HG02885 (cell line): ENCODE data around the gene CMIP.
A peak's percentile ranks its signal among the peaks of the same experiment; 100 is the strongest.

Experiments used
- ATAC-seq: cut with Tn5 transposase; IDR thresholded peaks from one replicate; pipeline ENCODE4 v1.9.1; 2021; ENCODE audit warnings: mild to moderate bottlenecking; ENCODE audit not compliant: unreplicated experiment, poor library complexity

CMIP gene

DNA sequence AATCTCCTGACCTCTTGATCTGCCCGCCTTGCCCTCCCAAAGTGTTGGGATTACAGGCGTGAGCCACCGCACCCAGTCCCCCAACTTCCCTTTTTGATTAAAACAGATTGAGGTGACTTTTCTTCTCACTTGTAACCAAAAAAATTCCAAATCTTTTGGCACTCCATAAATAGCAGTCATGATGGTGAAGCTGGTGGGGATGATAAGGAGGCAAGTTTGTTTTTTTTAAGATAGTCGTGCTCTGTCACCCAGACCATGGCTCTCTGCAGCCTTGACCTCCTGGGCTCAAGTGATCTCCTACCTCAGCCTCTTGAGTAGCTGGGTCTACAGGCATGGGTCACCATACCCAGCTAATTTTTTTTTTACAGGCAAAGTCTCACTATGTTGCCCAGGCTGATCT, 299.8 kb downstream of the CMIP start:
- ATAC-seq, result no peak

DNA sequence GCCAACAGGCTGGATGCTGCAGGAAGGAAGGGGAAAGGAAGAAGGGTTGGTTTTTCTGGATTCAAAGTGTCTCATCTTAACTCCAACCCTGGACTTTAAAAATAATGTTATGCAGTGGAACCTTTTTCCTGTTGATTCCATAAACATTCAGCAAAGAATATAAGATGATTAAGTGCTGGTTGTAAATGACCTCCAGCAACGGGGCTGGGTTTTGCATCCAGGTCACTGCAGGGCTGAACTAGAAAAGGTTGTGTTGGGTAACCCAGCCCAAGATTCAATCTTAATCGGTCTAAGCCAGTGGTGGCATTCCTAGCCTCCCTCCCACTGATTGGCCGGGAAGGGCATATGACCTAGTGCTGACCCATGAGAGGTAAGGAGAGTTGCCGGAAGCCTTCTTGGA, 300.3 kb downstream of the CMIP start:
- no peak for ATAC-seq

DNA sequence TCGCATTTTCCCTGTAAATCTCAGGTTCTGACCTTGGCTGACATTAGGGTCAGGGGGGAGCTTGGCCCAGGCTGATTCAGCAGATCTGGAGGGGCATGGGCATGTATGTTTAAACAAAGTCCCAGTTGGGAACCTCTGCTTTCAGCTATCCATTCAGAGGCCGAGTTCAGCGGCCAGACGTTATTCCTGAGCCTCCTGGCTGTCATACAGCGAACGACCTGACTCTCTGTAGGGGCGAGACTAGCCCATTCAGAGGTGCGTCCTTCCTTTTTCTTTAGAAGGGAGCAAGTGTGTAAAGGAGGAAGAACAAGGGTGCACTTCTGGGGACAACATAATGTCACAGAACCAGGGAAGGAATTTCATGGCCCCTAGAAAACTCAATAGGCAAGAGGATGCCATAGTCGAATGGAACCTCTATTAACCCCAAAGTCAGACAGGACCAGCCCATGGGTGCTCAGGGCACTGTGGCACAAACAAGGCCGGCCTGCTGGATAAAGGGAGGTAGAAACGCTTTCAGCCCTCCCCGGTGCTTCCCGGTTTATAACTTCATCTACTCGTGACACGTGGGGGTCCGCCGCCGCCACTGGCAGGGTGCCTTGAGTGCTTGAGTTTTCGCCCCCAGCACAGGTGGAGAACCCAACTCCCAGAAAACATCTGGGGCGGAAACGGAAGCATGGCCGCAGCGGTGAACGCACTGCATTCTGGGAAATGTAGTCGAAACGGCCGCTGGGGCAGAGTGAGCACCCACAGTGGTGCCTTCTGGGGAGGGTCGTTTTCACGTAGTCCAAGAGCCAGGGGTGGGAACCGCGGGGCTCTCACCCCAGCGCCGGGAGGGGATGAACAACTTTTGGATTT, 301.3 kb downstream of the CMIP start:
- ATAC-seq, result peak; percentile 86

DNA sequence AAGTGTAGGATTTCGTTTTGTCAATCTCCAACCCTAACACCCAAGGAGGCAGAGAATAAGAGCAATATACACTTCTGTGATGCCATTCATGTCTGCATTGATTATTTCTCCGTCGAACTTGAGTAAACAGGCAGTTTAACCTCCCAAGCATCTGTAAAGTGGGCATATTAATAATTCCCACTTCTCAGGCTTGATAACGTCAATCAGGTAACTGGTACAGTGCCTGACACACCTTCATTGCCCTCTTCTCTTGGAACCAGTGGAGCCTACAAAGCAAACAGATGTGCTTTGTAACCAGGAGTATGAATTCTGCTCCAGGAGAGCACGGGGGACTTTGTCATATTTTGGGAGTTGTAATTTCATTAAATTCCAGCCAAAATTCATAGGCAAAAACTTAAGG, 302.0 kb downstream of the CMIP start:
- ATAC-seq, result no peak

DNA sequence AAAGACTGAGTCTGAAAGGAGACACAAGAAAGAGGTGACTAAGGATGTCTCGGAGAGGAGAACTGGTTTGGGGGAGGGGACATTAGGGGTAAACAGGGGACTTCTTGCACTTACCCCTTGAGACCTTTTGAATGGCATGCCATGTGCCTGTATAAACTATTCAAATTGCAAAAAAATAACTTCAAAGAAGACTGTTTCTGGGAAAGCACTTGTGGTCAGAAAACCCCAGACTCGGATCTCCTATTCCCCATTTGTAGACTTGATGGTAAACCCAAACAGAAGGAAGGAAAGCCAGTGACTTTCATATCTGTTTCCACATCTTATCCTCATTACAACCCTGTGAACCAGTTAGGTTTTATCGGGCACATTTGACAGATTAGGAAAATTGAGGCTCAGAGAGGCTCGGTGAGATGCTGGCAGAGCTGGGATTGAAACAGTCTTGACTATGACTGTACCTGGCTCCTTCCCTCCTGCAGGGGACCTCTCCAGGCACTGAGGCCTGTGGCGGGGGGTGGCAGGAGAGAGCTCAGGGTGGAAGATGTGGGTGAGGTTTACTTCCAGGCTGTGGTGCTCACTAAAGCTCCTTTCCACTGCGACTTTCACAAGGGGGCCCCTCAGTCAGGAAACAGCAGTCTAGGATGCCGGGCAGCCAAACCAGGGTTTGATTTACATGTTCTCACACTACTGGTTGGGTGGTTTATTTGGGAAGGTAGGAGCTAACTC, 304.0 kb downstream of the CMIP start:
- ATAC-seq, result no peak

DNA sequence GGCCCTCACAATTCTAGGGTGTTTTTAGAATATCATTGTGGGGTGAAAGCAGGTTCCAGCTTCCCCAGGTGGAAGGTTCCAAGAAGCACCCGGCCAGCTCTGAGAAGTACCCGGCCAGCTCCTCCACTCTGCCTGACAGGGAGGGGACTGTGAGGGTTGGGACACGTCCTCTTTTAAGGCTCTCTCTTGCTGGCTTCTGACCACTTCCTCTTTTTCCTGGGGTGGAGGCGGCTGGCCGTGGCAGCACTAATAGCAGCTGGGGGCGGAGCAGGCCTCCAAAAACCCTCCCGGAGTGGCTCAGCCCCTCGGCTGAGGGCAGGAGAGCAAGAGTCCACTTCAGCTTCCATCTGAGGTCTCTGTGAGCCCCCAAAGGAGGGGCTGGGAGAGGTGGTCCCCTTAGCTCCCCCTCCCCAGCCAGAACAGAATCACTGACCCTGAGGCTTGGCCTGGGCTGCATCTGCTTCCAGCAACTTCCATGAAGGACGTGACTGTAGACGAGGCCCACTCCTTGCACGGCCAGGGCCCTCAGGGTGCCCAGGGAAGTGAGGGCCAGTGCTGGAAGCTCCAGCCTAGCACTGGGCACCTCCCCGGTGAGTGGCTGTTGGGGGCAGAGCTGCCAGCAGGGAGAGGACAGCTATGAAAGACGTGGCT, 307.7 kb downstream of the CMIP start:
- peak; percentile 93 for ATAC-seq

DNA sequence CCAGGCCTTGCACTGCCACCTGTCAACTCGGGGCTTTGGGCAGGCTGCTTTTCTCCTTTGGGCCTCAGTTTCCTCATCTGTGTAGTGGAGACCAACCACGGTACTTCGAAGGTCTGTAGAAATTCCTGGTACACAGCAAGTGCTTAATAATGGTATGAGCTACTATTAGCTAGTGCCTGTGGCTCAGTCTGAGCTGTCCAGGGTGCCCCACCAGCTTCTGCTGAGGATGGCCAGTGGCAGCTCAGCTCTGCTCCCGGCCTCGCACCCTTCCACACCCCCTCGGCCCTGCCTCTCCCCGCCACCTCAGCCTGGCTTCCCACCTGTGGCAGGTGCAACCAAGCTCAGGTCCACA, 308.2 kb downstream of the CMIP start:
- ATAC-seq, result no peak

DNA sequence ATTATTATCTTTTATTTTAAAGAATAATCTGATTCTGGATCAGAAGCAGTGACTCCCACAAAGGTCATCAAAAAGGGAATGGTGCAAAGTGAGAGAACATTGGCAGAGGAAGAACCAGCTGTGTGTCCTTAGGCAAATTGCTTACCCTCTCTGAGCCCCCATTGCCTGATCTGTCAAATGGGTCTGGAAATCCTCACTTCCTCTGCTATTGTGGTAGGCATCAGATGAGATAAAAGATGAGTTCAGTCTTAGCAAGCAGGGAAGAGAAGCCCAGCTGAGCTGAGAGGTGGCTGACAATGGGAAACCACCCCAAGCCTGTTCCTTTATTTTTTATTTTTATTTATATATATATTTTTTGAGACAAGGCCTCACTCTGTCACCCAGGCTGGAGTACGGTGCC, 310.2 kb downstream of the CMIP start:
- no peak for ATAC-seq

DNA sequence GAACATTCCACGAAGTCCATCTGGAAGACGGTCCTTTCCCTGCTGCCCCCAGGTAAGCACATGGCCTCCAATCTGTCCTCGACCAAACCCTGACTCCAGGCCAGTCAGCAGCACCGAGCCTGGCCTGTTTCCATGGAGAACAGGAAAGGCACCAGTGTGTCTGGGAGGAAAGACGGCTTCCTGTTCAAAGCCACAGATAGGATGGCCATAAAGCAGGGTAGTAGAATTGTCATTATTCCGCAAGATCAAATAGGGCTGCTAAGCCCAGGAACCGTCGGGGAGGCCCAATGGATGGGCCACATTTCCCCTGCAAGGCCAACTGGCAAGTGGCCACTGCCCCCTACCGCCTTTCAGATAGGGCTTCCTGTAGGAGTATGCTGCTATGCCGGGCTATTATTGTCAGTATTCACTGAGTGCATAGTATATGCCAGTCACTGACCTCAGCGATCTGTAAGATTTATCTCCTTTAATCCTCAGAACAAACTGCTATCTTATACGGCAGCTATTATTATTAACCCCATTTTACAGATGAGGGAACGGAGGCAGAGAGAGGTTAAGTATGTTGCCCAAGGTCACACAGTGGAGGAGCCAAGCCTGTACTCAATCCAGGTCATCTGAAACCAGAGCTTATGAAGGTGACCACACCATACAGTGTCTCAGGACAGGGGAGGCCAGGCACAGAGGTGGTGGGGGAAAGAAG, 311.5 kb downstream of the CMIP start:
- no peak for ATAC-seq

DNA sequence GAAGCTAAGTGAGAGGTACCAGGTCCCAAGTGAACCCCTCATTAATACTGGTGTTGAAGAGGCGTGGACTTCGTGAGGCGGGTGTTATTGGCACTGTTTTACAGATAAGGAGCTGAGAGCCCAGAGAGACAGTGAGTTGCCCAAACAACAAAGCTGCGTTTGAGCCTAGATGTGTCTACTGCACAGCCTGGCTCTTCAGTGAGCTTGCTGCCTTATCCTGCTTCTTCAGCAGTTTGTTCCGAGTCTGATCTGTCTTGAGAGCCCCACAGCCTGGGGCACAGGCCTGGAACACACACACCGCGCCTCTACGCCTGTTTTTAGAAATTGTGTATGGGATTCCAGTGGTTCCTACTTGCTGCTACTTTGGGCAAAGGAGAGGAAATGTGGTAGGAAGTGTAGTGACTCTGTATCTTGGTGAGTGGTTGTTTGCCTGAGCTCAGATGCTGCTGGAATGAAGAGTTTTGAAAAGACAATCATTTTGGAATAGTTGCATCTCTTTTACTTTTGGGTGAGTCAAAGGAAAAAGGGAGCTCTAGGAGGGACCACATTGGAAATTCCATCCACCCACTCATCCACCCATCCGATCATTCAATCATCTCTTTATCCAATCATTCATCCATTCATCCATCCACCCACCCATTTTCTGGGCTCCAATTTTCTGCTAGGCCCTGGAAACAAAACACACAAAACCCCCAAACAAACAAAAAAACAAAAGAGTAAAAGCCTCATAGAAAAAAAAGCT, 312.2 kb downstream of the CMIP start:
- no peak for ATAC-seq

DNA sequence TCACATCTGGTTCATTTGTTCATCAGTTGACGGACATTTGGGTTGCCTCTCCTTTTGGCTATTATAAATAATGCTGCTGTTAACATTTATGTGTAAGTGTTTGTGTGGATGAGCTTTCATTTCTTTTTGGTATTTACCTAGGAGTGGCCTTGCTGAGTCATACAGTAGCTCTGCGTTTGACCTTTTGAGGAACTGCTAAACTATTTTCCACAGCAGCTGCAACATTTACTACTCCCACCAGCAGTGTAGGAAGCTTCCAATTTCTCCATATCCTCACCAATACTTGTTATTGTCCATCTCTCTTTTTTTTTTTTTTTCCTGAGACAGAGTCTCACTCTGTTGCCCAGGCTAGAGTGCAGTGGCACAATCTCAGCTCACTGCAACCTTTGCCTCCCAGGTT, 313.8 kb downstream of the CMIP start:
- ATAC-seq, result peak; percentile 39
